Stimulated activated CD8-positive, alpha-beta memory T cell treated with anti-CD3 and anti-CD28 coated beads, Interleukin-15, amount 100 ng/mL, for 4 hours (primary cell): ENCODE data around the gene VRTN.
A peak's percentile ranks its signal among the peaks of the same experiment; 100 is the strongest.

Experiments
- DNase-seq, 2 donors: peaks; one replicate each; pipeline ENCODE4 v3.0.0-alpha.2; 2020; ENCODE audit warnings: low read depth in 2 of 2

VRTN gene

DNA sequence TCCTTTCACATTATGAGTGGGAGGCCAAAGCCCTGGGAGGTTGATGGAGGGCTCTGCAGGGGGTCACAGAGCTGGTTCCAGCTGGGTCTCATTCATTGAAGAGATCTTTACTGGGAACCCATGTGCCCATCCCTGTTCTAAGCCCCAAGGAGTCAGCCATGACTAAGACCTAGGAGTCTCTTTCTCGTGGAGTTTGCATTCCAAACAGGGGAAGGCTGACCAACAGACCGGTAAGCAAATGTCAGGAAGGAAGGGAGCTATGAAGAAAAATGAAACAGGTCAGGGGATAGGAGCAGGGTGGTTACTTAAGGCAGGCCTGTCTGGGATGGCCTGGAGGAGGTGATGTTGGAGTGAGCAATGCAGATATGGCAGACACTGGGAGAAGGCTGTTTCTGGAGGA lies 46.3 kb downstream of the VRTN start:
- DNase-seq, result no peak

DNA sequence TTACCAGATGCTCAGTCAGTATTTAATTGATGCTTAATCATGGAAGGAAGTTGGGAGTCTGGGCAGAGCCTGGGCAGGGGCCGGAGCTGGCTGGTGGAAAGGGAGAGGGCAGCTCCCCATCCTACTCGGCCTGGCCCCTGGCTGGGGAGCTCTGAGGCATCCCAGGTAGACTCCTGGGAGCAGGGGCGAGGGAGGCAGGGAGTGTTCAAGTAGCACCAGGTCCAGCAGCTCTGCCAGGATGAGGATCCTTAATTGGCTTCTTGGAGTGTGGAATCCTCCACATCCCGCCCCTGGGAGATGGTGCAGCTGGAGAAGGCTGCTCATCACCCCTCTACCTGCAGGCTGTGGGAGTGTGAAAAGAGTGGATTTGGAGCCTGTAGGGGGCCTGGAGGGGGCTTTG lies 46.8 kb downstream of the VRTN start:
- no peak for DNase-seq

DNA sequence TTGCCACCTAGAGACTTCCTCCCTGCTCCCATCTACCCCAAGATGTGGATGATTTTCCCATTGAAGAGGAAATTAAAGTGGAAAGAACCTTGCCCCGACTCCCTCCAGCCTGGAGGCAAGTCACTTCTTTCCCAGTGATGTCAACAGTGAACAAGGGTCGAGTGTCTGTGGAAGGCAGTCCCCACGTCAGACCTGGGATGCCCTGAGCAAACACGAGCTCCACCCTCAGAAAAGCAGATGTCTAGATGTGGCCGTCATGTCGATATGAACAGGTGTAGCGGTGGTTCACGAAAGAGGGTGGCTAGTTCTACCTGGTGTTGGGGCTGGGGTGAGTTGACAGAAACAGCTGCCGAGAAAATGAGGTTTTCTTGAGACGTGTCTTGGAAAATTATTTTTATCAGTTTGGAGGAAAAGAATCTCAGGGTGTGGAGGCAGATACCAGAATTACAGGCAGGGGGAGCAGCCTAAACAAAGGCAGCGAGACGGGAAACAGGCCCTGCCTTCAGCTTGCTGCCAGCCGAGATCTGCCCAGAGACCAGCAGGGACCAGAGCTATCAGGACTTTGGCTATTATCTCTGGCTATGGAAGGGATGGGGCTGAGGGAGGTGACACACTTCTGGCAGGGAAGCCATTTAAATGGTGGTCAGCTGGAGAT lies 51.9 kb downstream of the VRTN start:
- no peak for DNase-seq

DNA sequence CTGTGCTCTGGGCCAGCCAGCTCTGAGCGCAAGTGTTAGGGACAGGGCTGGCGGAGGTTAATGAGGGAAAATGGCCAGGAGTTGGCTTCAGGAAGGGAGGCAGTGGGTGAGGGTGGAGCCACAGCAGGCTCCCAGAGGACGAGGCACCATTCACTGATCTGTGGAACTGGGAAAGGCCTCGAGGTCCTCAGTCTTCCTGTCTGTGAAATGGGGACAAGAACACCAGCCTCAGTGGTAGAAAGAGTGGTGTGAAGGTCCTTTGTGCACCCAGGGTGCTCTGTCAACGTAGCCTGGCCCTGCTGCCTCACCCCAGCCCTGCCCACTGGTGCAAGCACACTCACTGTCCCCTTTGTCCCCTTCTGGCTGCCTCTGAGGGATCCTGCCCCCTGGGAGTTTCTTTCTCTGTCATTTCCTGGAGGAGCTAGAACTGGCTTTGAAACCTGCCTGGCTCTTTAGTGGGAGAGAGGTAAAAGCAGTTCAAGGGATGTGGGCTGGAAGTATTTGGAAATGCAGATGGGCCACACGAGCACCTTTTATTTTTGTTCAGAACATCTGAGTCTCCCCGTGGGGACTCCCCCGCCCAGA lies 52.7 kb downstream of the VRTN start:
- no peak for DNase-seq

DNA sequence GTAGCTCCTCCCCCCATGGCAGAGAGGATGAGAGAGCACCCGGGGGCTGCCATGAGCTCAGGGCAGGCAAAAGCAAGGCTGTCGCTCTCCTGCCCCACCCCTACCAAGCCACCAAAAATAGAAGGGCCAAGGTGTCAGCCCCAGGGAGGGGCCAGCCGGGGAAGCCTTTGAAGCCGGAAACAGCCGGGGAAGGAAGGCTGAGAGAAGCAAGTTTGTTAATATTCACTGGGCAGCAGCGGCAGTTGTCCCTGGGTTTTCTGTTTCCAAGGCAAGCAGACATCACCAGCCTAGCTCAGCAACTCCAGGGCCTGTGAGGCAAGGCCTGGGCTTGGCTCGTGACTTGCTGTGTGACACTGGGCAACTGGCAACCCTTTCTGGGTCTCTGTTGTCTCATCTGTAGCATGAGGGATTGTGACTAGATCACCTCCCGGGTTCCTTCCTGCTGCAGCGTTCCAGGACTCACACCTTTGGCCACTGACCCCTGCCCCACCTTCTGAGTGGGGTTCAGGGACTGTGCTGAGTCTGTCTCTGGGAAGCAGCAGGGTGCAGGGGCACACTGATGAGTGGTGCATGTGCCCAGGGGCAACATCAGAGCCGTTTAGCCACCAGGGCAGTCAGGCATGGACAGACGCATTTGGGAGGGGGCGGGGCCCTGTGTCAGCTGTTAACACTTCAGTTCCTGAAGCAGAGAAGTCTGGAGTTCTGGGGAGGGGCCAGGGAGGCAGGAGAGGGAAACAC lies 53.4 kb downstream of the VRTN start:
- DNase-seq, result peak; percentile 25 to 34

DNA sequence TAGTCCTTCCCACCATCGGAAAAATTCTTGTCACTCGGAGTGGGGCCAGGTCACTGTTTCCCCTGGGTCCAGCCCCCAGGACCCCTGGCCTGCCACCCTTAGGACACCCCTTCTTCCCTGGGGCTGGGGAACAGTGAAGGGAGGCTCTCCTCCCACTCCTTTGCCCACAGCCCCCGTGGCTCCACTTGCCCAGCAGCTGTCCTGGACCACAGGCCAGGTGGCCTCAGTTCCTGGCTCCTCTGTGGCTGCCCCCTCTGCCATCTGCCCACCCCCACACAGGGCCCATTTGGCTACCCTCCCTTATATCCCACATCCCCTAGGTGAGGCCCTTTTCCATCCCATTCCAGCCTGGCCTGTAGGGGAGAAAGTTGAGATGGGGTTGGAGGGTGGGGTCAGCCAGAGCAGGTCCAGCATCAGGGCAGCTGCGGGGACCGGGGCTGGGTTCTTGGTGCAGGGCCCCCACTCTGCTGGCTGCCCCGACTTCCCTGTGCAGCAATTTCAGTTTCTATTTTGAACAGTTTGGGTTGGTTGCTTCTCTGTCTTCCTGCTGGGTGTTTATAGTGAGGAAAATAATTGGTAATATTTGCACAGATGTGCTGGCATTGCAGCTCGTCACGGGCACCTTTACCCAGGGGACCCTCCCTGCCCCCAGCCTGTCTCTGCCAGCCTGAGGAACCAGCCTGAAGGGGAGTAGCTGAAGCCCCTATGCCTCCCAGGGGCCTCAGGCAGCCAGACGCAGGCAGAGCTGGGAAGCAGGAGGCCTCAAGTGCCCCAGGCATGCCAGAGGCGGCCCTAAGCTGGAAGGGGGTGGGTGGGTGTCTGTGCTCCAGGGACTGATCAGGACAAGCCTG lies 54.4 kb downstream of the VRTN start:
- DNase-seq, result no peak

DNA sequence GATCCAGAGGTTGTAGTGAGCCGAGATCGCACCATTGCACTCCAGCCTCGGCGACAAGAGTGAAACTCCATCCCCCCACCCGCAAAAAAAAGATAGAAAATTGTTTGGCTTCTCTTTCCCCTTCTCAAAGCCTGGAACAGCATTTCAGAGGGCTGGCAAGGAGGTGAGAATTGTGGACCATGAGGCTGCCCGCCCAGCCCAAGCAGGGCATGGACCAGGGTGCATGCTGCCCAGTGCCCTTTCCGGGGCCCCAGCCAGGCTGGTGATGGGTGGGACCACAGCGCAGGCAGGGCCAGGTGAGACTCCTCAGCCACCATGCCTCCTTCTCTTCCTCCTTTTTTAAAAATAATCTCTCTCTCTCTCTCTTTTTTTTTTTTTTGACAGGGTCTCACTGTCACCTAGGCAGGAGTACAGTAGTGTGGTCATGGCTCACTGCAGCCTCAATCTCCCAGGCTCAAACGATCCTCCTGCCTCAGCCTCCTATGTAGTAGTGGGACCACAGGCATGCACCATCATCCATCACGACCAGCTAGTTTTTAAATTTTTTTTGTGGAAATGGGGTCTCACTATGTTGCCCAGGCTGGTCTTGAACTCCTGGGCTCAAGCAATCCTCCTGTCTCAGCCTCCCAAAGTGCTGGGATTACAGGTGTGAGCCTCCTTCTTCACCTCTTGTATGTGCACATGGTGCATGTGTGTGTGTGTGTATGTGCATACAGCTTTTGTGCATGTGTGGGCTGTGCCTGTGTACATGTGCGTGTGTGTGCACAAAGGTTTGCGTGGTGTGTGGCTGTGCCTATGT lies 55.5 kb downstream of the VRTN start:
- DNase-seq, result no peak

DNA sequence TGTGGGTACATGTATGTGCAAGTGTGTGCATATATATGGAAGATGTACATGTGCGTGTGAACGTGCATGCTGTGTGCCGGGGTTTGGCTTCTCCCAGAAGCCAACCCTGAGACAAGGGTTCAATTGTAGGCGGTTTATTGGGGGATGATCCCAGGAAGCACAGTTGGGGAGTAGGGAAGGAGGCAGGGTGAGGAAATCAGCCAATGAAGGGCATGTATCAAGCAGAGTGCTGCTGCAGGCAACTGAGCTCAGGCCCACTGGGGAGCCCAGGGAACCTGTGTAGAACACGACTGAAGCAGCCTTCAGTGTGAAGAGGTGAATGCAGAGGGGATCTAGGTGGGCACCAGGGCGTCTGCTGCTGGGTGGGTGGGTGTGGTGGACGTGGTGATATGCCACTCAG lies 56.2 kb downstream of the VRTN start:
- DNase-seq, result no peak

DNA sequence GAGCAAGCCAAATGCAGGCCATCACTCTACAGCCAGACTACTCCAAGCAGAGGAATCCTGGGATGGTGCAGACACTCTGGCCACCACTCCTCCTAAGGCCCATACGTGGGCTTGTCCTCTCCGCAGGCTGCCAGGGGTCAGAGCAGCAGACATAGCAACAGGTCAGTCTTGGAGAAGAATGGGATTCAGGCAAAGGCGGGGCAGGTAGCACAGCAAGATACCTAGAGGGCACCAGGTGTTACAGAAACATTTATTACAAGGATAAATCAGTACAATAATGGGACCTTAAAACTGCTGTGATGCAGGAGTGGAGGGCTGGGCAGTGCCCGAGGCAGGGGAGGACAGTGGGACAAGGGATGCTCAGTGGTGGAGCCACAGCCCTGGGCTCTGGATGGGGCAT lies 57.4 kb downstream of the VRTN start:
- no peak for DNase-seq

DNA sequence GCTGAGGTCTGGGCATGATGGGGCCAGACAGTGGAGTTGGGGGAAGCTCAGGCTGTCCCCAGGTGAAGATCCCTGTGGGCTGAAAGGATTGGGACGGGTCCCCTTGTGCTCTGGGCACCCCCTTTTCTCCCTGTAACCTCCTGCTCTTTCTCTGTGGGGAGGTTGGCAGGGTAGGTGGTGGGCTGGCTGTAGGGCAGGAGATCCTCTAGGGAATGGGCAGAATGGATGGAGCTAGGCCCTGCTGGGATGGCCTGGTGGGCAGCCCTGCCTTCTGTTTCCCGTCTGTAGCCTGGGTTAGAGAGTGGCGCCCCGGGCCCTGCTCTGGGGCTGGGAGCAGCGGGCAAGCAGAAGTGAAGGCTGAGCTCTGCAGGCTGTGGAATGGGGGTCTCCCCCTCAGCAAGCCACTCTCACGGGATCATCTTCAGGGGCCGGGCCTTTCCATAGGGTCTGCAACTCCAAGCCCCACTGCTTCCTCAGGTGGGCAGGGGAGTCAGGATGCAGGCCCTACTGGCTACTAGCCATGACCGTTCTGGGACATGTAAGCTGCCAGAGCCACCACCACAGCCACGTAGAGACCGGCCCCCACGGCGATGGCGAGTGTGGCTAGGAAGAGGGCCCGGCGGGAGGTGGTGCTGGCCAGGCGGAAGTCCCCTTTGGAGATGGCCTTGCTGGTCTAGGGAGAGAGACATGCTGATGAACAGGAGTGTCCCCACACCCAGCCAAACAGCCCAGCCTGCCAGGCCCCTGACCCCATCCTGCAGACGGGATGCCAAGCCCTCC lies 58.9 kb downstream of the VRTN start:
- DNase-seq, result no peak

DNA sequence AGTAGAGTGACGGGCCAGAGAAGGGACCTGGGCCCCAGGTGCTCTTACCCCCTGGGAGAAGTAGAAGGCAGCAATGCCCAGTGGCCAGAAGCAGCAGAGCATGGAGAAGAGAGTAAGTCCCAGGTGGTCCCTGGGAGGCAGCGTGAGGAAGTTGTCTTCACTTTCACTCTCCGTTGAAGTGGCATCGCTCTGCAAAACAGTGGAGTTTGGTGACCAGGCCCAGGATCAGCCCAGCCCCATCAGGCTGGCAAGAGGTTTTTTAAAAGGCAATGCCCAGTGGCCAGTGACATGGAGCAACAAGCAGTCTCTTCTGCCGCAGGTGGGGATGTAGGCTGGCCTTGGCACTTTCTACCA lies 59.5 kb downstream of the VRTN start:
- DNase-seq, result no peak

DNA sequence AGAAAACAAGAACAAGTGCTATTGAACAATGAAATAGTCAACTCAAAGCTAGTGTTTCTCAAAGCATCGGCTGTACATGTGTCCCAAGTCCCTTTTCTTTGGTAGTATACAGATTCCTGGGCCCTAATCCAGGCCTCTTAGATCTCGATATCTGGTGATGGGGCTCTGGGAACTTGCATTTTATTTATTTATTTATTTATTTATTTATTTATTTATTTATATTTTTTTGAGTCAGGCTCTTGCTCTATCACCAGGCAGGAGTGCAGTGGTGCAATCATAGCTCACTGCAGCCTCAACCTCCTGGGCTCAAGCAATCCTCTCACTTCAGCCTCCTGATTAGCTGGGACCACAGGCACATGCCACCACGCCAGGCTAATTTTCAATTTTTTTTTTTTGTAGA lies 60.6 kb downstream of the VRTN start:
- no peak for DNase-seq

DNA sequence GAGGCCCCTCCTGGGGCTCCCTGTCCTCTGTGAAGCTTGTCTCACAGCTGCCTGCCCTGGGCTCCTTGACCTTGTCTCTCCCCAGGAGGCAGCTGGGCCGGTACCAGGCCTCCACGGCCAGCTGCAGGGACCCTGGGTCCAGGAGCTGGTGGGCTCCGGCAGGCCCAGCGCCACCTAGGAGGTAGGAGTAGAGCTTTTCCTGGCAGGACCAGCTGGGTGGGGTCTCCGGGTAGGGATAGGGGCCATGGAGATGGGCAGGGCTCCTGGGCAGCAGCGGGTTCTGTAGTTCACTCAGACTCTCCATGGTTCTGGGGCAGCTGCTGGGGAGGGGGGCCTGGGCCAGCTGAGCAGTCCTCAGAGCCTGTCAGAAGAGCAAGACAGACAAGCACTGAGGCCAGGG lies 61.2 kb downstream of the VRTN start:
- no peak for DNase-seq
